Skin epidermis (tissue), 12 donors: ENCODE data around the gene CMIP.
A peak's percentile ranks its signal among the peaks of the same experiment; 100 is the strongest.

ENCODE experiments used
- H3K27ac ChIP-seq, 21 experiments: fragments of 200-600 bp; sonication (generic) in 11 of 21; one replicate each; pipeline ENCODE4 v1.5.0; 2020; ENCODE audit warnings: mild to moderate bottlenecking in 3 of 21, inconsistent platforms in 2 of 21, moderate library complexity in 2 of 21
- H3K4me3 ChIP-seq, 7 experiments: fragments of 200-600 bp; sonication (generic) in 2 of 7; one replicate each; pipeline ENCODE4 v1.5.0; 2020; ENCODE audit warnings: inconsistent platforms in 2 of 7, mild to moderate bottlenecking in 2 of 7, moderate library complexity in 1 of 7

CMIP gene

DNA sequence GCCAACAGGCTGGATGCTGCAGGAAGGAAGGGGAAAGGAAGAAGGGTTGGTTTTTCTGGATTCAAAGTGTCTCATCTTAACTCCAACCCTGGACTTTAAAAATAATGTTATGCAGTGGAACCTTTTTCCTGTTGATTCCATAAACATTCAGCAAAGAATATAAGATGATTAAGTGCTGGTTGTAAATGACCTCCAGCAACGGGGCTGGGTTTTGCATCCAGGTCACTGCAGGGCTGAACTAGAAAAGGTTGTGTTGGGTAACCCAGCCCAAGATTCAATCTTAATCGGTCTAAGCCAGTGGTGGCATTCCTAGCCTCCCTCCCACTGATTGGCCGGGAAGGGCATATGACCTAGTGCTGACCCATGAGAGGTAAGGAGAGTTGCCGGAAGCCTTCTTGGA lies 300.3 kb downstream of the CMIP start:
- no peak overlapping the region for H3K4me3 ChIP-seq
- no peak overlapping the region for H3K27ac ChIP-seq

DNA sequence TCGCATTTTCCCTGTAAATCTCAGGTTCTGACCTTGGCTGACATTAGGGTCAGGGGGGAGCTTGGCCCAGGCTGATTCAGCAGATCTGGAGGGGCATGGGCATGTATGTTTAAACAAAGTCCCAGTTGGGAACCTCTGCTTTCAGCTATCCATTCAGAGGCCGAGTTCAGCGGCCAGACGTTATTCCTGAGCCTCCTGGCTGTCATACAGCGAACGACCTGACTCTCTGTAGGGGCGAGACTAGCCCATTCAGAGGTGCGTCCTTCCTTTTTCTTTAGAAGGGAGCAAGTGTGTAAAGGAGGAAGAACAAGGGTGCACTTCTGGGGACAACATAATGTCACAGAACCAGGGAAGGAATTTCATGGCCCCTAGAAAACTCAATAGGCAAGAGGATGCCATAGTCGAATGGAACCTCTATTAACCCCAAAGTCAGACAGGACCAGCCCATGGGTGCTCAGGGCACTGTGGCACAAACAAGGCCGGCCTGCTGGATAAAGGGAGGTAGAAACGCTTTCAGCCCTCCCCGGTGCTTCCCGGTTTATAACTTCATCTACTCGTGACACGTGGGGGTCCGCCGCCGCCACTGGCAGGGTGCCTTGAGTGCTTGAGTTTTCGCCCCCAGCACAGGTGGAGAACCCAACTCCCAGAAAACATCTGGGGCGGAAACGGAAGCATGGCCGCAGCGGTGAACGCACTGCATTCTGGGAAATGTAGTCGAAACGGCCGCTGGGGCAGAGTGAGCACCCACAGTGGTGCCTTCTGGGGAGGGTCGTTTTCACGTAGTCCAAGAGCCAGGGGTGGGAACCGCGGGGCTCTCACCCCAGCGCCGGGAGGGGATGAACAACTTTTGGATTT lies 301.3 kb downstream of the CMIP start:
- H3K27ac ChIP-seq: peak overlapping the region in 12 of 21 experiments; percentile 8 to 71 (median 58)
- H3K4me3 ChIP-seq: peak overlapping the region; percentile 15 to 35 (median 27)

DNA sequence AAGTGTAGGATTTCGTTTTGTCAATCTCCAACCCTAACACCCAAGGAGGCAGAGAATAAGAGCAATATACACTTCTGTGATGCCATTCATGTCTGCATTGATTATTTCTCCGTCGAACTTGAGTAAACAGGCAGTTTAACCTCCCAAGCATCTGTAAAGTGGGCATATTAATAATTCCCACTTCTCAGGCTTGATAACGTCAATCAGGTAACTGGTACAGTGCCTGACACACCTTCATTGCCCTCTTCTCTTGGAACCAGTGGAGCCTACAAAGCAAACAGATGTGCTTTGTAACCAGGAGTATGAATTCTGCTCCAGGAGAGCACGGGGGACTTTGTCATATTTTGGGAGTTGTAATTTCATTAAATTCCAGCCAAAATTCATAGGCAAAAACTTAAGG lies 302.0 kb downstream of the CMIP start:
- H3K27ac ChIP-seq: peak overlapping the region in 2 of 21 experiments; percentile 60 to 70
- peak overlapping the region; percentile 15 to 35 (median 27) for H3K4me3 ChIP-seq

DNA sequence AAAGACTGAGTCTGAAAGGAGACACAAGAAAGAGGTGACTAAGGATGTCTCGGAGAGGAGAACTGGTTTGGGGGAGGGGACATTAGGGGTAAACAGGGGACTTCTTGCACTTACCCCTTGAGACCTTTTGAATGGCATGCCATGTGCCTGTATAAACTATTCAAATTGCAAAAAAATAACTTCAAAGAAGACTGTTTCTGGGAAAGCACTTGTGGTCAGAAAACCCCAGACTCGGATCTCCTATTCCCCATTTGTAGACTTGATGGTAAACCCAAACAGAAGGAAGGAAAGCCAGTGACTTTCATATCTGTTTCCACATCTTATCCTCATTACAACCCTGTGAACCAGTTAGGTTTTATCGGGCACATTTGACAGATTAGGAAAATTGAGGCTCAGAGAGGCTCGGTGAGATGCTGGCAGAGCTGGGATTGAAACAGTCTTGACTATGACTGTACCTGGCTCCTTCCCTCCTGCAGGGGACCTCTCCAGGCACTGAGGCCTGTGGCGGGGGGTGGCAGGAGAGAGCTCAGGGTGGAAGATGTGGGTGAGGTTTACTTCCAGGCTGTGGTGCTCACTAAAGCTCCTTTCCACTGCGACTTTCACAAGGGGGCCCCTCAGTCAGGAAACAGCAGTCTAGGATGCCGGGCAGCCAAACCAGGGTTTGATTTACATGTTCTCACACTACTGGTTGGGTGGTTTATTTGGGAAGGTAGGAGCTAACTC lies 304.0 kb downstream of the CMIP start:
- H3K27ac ChIP-seq: no peak overlapping the region

DNA sequence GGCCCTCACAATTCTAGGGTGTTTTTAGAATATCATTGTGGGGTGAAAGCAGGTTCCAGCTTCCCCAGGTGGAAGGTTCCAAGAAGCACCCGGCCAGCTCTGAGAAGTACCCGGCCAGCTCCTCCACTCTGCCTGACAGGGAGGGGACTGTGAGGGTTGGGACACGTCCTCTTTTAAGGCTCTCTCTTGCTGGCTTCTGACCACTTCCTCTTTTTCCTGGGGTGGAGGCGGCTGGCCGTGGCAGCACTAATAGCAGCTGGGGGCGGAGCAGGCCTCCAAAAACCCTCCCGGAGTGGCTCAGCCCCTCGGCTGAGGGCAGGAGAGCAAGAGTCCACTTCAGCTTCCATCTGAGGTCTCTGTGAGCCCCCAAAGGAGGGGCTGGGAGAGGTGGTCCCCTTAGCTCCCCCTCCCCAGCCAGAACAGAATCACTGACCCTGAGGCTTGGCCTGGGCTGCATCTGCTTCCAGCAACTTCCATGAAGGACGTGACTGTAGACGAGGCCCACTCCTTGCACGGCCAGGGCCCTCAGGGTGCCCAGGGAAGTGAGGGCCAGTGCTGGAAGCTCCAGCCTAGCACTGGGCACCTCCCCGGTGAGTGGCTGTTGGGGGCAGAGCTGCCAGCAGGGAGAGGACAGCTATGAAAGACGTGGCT lies 307.7 kb downstream of the CMIP start:
- no peak overlapping the region for H3K4me3 ChIP-seq
- H3K27ac ChIP-seq: peak overlapping the region in 17 of 21 experiments; percentile 4 to 79 (median 59)

More for the DNA sequence above, 304.0 kb downstream of the CMIP start:
- no peak overlapping the region for H3K4me3 ChIP-seq

DNA sequence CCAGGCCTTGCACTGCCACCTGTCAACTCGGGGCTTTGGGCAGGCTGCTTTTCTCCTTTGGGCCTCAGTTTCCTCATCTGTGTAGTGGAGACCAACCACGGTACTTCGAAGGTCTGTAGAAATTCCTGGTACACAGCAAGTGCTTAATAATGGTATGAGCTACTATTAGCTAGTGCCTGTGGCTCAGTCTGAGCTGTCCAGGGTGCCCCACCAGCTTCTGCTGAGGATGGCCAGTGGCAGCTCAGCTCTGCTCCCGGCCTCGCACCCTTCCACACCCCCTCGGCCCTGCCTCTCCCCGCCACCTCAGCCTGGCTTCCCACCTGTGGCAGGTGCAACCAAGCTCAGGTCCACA lies 308.2 kb downstream of the CMIP start:
- Histone ChIP-seq H3K4me3 (no peak overlapping the region), H3K27ac (peak overlapping the region in 17 of 21 experiments; percentile 4 to 79 (median 59))

DNA sequence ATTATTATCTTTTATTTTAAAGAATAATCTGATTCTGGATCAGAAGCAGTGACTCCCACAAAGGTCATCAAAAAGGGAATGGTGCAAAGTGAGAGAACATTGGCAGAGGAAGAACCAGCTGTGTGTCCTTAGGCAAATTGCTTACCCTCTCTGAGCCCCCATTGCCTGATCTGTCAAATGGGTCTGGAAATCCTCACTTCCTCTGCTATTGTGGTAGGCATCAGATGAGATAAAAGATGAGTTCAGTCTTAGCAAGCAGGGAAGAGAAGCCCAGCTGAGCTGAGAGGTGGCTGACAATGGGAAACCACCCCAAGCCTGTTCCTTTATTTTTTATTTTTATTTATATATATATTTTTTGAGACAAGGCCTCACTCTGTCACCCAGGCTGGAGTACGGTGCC lies 310.2 kb downstream of the CMIP start:
- Histone ChIP-seq H3K27ac (no peak overlapping the region), H3K4me3 (no peak overlapping the region)

DNA sequence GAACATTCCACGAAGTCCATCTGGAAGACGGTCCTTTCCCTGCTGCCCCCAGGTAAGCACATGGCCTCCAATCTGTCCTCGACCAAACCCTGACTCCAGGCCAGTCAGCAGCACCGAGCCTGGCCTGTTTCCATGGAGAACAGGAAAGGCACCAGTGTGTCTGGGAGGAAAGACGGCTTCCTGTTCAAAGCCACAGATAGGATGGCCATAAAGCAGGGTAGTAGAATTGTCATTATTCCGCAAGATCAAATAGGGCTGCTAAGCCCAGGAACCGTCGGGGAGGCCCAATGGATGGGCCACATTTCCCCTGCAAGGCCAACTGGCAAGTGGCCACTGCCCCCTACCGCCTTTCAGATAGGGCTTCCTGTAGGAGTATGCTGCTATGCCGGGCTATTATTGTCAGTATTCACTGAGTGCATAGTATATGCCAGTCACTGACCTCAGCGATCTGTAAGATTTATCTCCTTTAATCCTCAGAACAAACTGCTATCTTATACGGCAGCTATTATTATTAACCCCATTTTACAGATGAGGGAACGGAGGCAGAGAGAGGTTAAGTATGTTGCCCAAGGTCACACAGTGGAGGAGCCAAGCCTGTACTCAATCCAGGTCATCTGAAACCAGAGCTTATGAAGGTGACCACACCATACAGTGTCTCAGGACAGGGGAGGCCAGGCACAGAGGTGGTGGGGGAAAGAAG lies 311.5 kb downstream of the CMIP start:
- Histone ChIP-seq H3K27ac (peak overlapping the region in 4 of 21 experiments; percentile 21 to 52 (median 26)), H3K4me3 (no peak overlapping the region)

DNA sequence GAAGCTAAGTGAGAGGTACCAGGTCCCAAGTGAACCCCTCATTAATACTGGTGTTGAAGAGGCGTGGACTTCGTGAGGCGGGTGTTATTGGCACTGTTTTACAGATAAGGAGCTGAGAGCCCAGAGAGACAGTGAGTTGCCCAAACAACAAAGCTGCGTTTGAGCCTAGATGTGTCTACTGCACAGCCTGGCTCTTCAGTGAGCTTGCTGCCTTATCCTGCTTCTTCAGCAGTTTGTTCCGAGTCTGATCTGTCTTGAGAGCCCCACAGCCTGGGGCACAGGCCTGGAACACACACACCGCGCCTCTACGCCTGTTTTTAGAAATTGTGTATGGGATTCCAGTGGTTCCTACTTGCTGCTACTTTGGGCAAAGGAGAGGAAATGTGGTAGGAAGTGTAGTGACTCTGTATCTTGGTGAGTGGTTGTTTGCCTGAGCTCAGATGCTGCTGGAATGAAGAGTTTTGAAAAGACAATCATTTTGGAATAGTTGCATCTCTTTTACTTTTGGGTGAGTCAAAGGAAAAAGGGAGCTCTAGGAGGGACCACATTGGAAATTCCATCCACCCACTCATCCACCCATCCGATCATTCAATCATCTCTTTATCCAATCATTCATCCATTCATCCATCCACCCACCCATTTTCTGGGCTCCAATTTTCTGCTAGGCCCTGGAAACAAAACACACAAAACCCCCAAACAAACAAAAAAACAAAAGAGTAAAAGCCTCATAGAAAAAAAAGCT lies 312.2 kb downstream of the CMIP start:
- Histone ChIP-seq H3K27ac (peak overlapping the region in 4 of 21 experiments; percentile 21 to 52 (median 26)), H3K4me3 (no peak overlapping the region)

DNA sequence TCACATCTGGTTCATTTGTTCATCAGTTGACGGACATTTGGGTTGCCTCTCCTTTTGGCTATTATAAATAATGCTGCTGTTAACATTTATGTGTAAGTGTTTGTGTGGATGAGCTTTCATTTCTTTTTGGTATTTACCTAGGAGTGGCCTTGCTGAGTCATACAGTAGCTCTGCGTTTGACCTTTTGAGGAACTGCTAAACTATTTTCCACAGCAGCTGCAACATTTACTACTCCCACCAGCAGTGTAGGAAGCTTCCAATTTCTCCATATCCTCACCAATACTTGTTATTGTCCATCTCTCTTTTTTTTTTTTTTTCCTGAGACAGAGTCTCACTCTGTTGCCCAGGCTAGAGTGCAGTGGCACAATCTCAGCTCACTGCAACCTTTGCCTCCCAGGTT lies 313.8 kb downstream of the CMIP start:
- no peak overlapping the region for H3K27ac ChIP-seq
- no peak overlapping the region for H3K4me3 ChIP-seq
